HL-60 (cell line): Measurements from ENCODE around the gene TLE2.

ENCODE experiments used
- DNase-seq, 2 experiments: peaks; one replicate each; pipeline ENCODE4 v3.0.0-alpha.2; 2010 to 2020; ENCODE audit warnings: low read depth in 1 of 2, low spot score in 1 of 2
- H3K27ac ChIP-seq: fragments of 250-450 bp; sonication (Bioruptor Pico); replicated peaks from 2 replicates; pipeline ENCODE4 v1.5.1; 2020; ENCODE audit warnings: mild to moderate bottlenecking, moderate library complexity
- H3K27me3 ChIP-seq: fragments of 250-450 bp; sonication (Bioruptor Pico); 2 replicates; pipeline ENCODE4 v1.5.1; 2021; ENCODE audit warnings: mild to moderate bottlenecking, moderate library complexity; ENCODE audit not compliant: insufficient read depth, poor library complexity, severe bottlenecking
- H3K4me3 ChIP-seq: replicated peaks from 2 replicates; pipeline ENCODE4 v1.5.1; 2011; ENCODE audit warnings: mild to moderate bottlenecking, control low read depth, low read length; ENCODE audit not compliant: insufficient read depth
- CTCF ChIP-seq: IDR thresholded peaks from one replicate; pipeline ENCODE4 v1.5.1; 2011; ENCODE audit warnings: low read length, control low read depth, inconsistent platforms; ENCODE audit not compliant: insufficient read depth
- GABPA ChIP-seq: IDR thresholded peaks from 2 replicates; pipeline ENCODE4 v1.6.1; 2012; ENCODE audit warnings: low read depth
- POLR2AphosphoS5 ChIP-seq: IDR thresholded peaks from 2 replicates; pipeline ENCODE4 v1.6.1; 2012; ENCODE audit warnings: low read depth
- REST ChIP-seq: IDR thresholded peaks from 2 replicates; pipeline ENCODE4 v1.6.1; 2012; ENCODE audit warnings: low read depth; ENCODE audit not compliant: insufficient replicate concordance
- SPI1 ChIP-seq: IDR thresholded peaks from 2 replicates; pipeline ENCODE4 v1.6.1; 2012; ENCODE audit warnings: low read depth, mild to moderate bottlenecking, borderline replicate concordance

Gene TLE2

GRCh38 chr19:3028305-3029064, 595 bp downstream of the TLE2 start:
- TF ChIP-seq CTCF: no peak
- TF ChIP-seq POLR2AphosphoS5: no peak
- TF ChIP-seq SPI1: no peak
- TF ChIP-seq GABPA: no peak
- no peak for TF ChIP-seq REST
- peaks cover 57% of the 10 kb centered on the region for H3K27me3 ChIP-seq
- no peak overlapping the region for H3K4me3 ChIP-seq
- DNase-seq: no peak
- H3K27ac ChIP-seq: no peak overlapping the region

GRCh38 chr19:3027981-3028304, 1.1 kb downstream of the TLE2 start:
- H3K27ac ChIP-seq: no peak overlapping the region
- H3K27me3 ChIP-seq: peaks cover 59% of the 10 kb centered on the region
- TF ChIP-seq REST (no peak), POLR2AphosphoS5 (no peak), SPI1 (no peak)
- no peak for DNase-seq
- H3K4me3 ChIP-seq: no peak overlapping the region

GRCh38 chr19:3027292-3027691, 1.8 kb downstream of the TLE2 start:
- no peak overlapping the region for H3K27ac ChIP-seq
- no peak overlapping the region for H3K4me3 ChIP-seq
- H3K27me3 ChIP-seq: peaks cover 59% of the 10 kb centered on the region
- TF ChIP-seq POLR2AphosphoS5 (no peak), CTCF (no peak), SPI1 (no peak), REST (no peak), GABPA (no peak)
- no peak for DNase-seq
